Pancreas (tissue), 10 donors: ENCODE measurements around the gene MYH16. TPM values are rescaled to one million over a fixed set of nuclear protein-coding genes. Genes with fewer than 3 reads are reported as not detected.
"Not testable (repeated sequence)": the region's sequence is repeated elsewhere in the genome, so short reads cannot be mapped to it uniquely, and the experiment has no call there.

ENCODE experiments used
- ATAC-seq, 4 donors: fragments of 200-7000 bp; cut with Tn5 transposase; one replicate each; pipeline versions ENCODE4 v1.8.0 to v1.9.1; 2020; ENCODE audit warnings: mild to moderate bottlenecking in 4 of 4, moderate library complexity in 4 of 4
- DNase-seq, 6 donors: peaks; one replicate each; pipeline ENCODE4 v3.0.0-alpha.2; 2020
- FAIRE-seq: peaks from 2 replicates; lab custom pipeline; 2012; peaks lifted over from hg19 to GRCh38; lab: Jason Lieb, UNC
- H3K27ac ChIP-seq, 4 donors: fragments of 200-600 bp; sonication (generic); 1 replicate in 3 of 4; 2 replicates in 1 of 4; pipeline versions ENCODE4 v1.5.0 to v1.8.0; 2020
- H3K27me3 ChIP-seq, 4 donors: fragments of 200-600 bp; one replicate each; pipeline ENCODE4 v1.8.0; 2021
- H3K36me3 ChIP-seq, 3 donors: fragments of 200-600 bp; sonication (generic) in 1 of 3; one replicate each; pipeline versions ENCODE4 v1.5.0 to v1.8.0; 2020 to 2021
- H3K4me1 ChIP-seq, 3 donors: fragments of 200-600 bp; one replicate each; pipeline ENCODE4 v1.8.0; 2021
- H3K4me3 ChIP-seq, 4 donors: fragments of 200-600 bp; sonication (generic) in 2 of 4; one replicate each; pipeline versions ENCODE4 v1.5.0 to v1.8.0; 2020 to 2021
- H3K9me3 ChIP-seq, 4 donors: fragments of 200-600 bp; one replicate each; pipeline ENCODE4 v1.8.0; 2021
- WGBS, 2 donors: extraction: QIAGEN DNeasy Blood & Tissue Kit; methylation state at CpG; one replicate each; pipeline ENCODE4 v1.1.7; 2013; 5-methylcytosine and 5-hydroxymethylcytosine counted together
- intact Hi-C, 3 donors: fragments of 100-400 bp; cut with DNase I; formaldehyde crosslinking; loops; one replicate each; pipeline versions ENCODE4 v1.11.1 to v1.14.2; 2022
- polyA plus RNA-seq, 2 donors: library from polyadenylated mRNA; stranded (reverse); fragments of 200-250 nt; gene quantifications; one replicate each; pipeline ENCODE4 v1.2.3, GENCODE V29; 2013
- total RNA-seq, 6 donors: library from RNA; stranded (reverse); fragmentation: NEBNext Ultra II Directional in 4 of 6; extraction: Animal tissue kit (Norgen Biotek cat#: 25700) in 4 of 6; gene quantifications; one replicate each; pipeline versions ENCODE4 v1.2.1 to v1.2.4, GENCODE V29; 2021 to 2023
- TF ChIP-seq, protein P1 (sequence below), 4 donors: fragments of 200-600 bp; sonication (generic) in 3 of 4; IDR thresholded peaks; one replicate each; pipeline versions ENCODE4 v1.5.0 to v1.8.0; 2021; ENCODE audit warnings: antibody characterized with exemption in 4 of 4
- donor health status: healthy with polysubstance abuse.
- donor health status: DM: no; HTN: no; CAD: no; lungs with moderate emphysema.
- donor health status: DM: no; HTN: no; CAD: no.
- donor health status: control.
- donor health status: control.
- donor health status: Bipolar disorder and iron deficiency.
- donor health status: DM: yes; HTN: yes; CAD: no.
- donor health status: DM: no; HTN: no; CAD: no.
- donor health status: DM: no; HTN: no; CAD: no.
- donor health status: DM: yes; HTN: yes; CAD: no.

MYH16 gene
- total and polyA plus RNA-seq, 8 donors, result 0.02 to 0.09 TPM; not detected in 6

DNA sequence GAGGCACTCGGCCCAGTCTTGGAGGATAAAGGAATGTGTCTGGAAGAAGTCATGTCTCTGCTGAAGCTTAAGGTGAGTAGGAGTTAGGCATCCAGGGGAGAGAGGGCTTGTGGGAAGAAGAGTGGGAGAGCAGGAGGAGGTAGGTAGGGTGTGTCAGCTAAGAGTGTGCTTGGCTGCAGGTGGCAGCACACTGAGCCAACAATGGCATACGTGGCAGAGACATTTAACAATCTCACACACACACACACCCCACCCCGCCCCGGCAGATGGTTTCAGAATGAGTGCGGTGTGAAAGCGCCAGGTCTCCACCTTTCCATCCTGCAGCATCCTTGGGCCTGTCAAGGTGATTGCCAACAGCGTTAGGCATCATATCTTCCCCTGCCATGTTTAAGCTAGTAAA lies 41.9 kb downstream of the MYH16 start:
- 71 to 73% methylated on average over 7 of the region's 7 CpGs for WGBS, 2 donors
- DNase-seq, result no peak
- TF ChIP-seq, protein P1, sequence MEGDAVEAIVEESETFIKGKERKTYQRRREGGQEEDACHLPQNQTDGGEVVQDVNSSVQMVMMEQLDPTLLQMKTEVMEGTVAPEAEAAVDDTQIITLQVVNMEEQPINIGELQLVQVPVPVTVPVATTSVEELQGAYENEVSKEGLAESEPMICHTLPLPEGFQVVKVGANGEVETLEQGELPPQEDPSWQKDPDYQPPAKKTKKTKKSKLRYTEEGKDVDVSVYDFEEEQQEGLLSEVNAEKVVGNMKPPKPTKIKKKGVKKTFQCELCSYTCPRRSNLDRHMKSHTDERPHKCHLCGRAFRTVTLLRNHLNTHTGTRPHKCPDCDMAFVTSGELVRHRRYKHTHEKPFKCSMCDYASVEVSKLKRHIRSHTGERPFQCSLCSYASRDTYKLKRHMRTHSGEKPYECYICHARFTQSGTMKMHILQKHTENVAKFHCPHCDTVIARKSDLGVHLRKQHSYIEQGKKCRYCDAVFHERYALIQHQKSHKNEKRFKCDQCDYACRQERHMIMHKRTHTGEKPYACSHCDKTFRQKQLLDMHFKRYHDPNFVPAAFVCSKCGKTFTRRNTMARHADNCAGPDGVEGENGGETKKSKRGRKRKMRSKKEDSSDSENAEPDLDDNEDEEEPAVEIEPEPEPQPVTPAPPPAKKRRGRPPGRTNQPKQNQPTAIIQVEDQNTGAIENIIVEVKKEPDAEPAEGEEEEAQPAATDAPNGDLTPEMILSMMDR (IDR thresholded peaks at IDR 0.05), result no peak
- Histone ChIP-seq H3K9me3 (no peaks in the 10 kb centered on the region), H3K27ac (no peak overlapping the region), H3K36me3 (no peaks in the 10 kb centered on the region), H3K4me3 (no peak overlapping the region), H3K4me1 (peaks cover 0 to 4% (median 0%) of the 10 kb centered on the region in 3 donors), H3K27me3 (no peaks in the 10 kb centered on the region)
- no peak for FAIRE-seq
- ATAC-seq, result peak in 1 of 4 donors; percentile 22
- intact Hi-C loops, result loop anchor here in 2 of 3 donors (2.0 to 10.0 kb wide), 3 partner anchors 170 to 277 kb away; partner anchors contain the start of gene SMURF1 (in 1 of the 2)

DNA sequence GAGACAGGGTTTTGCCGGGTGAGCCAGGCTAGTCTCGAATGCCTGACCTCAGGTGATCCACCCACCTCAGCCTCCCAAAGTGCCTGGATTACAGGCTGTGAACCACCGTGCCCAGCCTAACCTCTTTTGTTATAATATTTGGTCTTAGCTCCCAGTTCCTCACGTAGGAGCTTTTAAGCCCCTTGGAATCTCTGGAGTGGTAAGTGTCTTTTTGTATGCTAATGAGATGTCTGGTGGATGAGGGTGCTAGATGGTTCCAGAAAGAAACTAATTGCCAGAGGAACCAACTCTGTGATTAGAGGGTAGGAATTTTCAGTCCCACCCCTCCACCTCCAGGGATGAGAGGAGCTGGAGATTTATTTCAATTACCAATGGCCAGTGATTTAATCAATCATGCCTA lies 47.7 kb downstream of the MYH16 start:
- no peaks in the 10 kb centered on the region for H3K36me3 ChIP-seq
- H3K4me3 ChIP-seq, result no peak overlapping the region
- intact Hi-C loops, result no loop called here
- H3K9me3 ChIP-seq, result no peaks in the 10 kb centered on the region
- H3K27ac ChIP-seq, result no peak overlapping the region
- ATAC-seq, result no peak
- no peak for FAIRE-seq
- 58 to 68% methylated on average over 4 of the region's 4 CpGs for WGBS, 2 donors
- H3K27me3 ChIP-seq, result no peaks in the 10 kb centered on the region
- H3K4me1 ChIP-seq, result peaks cover 0 to 7% (median 5%) of the 10 kb centered on the region in 3 donors
- DNase-seq, result no peak
- TF ChIP-seq, protein P1 (IDR thresholded peaks at IDR 0.05), result no peak

DNA sequence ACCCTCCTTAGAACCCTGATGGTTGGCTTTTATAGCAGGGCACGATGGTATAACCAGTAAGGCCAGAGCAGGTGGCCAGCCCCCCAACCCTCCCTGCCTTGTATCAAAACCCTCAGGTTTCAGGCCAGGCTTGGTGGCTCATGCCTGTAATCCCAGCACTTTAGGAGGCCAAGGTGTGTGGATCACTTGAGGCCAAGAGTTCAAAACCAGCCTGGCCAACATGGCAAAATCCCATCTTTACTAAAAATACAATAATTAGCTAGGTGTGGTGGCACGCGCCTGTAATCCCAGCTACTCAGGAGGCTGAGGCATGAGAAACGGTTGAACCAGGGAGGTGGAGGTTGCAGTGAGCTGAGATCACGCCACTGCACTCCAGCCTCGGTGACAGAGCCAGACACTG lies 50.0 kb downstream of the MYH16 start:
- ATAC-seq, intact Hi-C loops, FAIRE-seq, H3K27ac ChIP-seq, H3K4me3 ChIP-seq, DNase-seq, H3K36me3 ChIP-seq, H3K9me3 ChIP-seq, H3K27me3 ChIP-seq: not testable (repeated sequence)
- 87 to 96% methylated on average over 6 of the region's 6 CpGs for WGBS, 2 donors
- peaks cover 7 to 19% (median 12%) of the 10 kb centered on the region in 3 donors for H3K4me1 ChIP-seq

DNA sequence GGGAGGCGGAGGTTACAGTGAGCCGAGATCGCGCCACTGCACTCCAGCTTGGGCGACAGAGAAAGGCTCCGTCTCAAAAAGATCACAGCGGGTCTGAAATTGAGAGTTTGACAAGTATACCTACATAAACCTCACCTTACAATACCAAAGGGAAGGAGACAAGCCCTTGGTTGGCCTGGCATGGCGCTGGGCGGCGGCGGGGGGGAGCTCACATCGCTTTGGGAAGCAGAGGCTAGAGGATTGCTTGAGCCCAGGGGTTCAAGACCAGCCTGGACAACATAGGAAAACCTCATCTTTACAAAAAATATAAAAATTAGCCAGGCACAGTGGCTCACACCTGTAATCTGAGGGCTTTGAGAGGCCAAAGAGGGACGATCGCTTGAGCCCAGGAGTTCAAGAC lies 51.9 kb downstream of the MYH16 start:
- peaks cover 7 to 28% (median 12%) of the 10 kb centered on the region in 3 donors for H3K4me1 ChIP-seq
- ATAC-seq, result no peak
- intact Hi-C loops, result no loop called here
- H3K9me3 ChIP-seq, result no peaks in the 10 kb centered on the region
- TF ChIP-seq, protein P1 (IDR thresholded peaks at IDR 0.05), result no peak
- no peaks in the 10 kb centered on the region for H3K27me3 ChIP-seq
- no peaks in the 10 kb centered on the region for H3K36me3 ChIP-seq
- H3K4me3 ChIP-seq, result peak overlapping the region in 1 of 4 donors; percentile 70
- no peak overlapping the region for H3K27ac ChIP-seq
- DNase-seq, result no peak
- no peak for FAIRE-seq
- 95 to 96% methylated on average over 14 of the region's 14 CpGs for WGBS, 2 donors

DNA sequence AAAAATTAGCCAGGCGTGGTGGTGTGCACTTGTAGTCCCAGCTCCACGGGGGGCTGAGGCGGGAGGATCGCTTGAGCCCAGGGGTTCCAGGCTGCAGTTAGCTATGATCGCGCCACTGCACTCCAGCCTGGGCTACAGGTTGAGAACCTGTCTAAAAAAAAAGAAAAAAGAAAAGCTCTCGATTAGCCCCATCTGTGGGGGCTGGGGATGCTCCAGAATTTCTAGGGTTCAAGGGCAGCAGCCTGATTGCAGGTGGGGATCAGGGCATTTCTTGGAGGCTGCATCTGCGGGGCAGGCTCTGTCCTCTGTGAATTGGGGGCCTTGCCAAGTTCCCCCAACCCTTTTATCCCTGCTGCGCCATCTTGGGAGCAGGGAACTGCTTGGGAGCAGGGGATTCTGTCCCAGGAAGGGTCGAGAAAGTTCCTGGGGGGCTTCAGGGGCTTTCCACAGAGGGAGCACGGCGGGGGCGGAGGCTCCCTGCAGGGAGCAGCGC lies 52.4 kb downstream of the MYH16 start:
- Histone ChIP-seq H3K36me3 (no peaks in the 10 kb centered on the region), H3K4me1 (peaks cover 7 to 32% (median 12%) of the 10 kb centered on the region in 3 donors), H3K4me3 (peak overlapping the region; percentile 70 to 98 (median 93)), H3K9me3 (no peaks in the 10 kb centered on the region), H3K27ac (peak overlapping the region in 1 of 4 donors; percentile 55), H3K27me3 (no peaks in the 10 kb centered on the region)
- FAIRE-seq (no peak), DNase-seq (peak in 1 of 6 donors; percentile 31), ATAC-seq (peak in 2 of 4 donors; percentile 1 to 2)
- intact Hi-C loops, result no loop called here
- TF ChIP-seq, protein P1 (IDR thresholded peaks at IDR 0.05), result no peak
- WGBS, 2 donors, result 17 to 26% methylated on average over 13 to 14 of the region's 14 CpGs
